Measurements from ENCODE around the gene NPHP1.
A peak's percentile ranks its signal among the peaks of the same experiment; 100 is the strongest.
"Not testable (repeated sequence)": the region's sequence is repeated elsewhere in the genome, so short reads cannot be mapped to it uniquely, and the experiment has no call there.

NPHP1 gene

GRCh38 chr2:110204408-110205385 is at the start of gene NPHP1:
NPHP1 (minus strand) TSS chr2:110205013; CDS start chr2:110204968, 45 bp downstream.
- peak; percentile 71 to 80 for DNase-seq

DNA sequence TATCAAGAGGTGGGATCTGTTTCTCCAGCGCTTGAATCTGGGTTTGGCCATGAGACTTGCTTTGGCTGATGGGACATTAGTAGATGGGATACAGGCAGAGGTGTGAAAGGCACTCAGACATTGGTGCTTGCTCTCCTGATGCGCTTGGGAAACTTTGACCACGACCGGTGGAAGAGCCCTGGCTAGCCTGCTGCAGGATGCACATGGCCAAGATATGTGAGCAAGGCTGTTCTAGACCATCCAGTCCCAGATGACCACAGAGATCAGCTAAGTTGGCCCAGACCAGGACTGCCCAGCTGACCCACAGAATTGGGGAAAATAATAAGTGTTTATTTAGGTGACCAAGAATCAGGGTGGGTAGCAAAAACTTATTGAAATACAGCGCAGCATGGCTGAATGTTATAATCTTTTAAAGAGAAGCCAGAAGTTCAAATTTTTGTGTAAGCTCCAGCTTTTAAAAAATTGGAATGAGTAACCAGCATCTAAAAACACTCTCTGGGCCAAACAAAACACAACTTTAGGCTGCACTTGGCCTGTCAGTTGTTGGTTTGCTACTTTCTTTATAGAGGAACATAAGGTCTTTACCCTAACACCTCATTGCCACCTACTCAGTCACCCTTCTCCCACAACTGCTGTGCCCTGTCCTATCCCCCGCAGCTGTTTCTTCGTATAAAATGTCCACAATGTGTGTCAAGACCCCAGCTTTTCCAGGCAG is 43.4 kb upstream of the NPHP1 start:
- DNase-seq = not testable (repeated sequence)

- DNase-seq = not testable (repeated sequence)
Measured at GRCh38 chr2:110245488-110246435, 40.9 kb upstream of the NPHP1 start.

DNA sequence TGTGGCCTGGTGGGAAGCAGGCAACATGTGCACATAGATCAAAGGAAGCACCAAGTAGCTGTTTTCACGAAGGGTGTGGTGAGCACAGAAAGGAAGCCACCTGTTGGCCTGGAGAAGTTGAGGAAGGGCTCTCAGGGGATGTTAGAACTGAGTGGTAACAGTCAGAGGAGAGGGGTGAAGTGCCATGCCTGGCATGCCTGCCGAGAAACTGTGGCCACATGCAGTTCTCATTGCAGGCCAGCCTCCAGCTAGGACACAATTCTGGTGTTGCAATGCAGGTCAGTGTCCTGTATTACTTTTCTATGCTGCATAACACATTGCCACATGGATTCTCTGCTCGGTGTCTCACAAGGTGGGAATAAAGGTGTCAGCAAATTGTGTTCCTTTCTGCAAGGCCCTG is 38.5 kb upstream of the NPHP1 start:
- DNase-seq = not testable (repeated sequence)

- not testable (repeated sequence) for DNase-seq
Measured at GRCh38 chr2:110234514-110234913, 29.7 kb upstream of the NPHP1 start.

- DNase-seq = not testable (repeated sequence)
Measured at GRCh38 chr2:110229886-110230285, 25.1 kb upstream of the NPHP1 start.

DNA sequence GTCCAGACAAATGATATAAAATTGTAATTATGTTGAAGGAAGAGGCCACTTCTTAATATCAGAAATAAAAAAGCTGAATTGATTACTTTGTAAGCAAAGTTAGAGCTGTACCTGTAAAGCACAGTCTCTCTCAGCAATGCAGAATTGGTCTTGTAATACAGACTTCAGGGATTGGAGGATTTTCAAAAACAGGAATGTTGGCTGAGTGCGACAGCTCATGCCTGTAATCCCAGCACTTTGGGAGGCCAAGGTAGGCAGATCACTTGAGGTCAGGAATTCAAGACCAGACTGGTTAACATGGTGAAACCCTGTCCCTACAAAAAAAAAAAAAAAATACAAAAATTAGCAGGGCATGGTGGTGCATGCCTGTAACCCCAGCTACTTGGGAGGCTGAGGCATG is 17.8 kb upstream of the NPHP1 start:
- DNase-seq = not testable (repeated sequence)

DNA sequence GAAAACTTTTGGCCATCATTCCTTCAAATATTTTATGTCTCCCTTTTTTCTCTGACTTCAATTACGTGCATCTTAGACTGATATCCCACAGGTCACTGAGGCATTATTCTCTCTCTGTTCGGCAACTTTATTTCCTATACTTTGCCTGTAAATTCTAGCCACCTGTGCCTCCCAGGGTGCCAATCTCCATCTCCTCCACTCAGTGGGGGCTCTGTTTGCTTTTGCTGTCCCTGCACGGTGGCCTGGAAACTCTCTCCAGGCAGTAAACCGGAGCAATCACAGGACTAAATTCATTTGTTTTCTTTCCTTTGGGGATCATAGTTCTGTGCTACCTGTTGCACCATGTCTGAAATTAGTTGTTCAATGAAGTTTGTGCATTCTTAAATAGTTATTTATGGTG is 17.1 kb upstream of the NPHP1 start:
- DNase-seq = no peak

DNA sequence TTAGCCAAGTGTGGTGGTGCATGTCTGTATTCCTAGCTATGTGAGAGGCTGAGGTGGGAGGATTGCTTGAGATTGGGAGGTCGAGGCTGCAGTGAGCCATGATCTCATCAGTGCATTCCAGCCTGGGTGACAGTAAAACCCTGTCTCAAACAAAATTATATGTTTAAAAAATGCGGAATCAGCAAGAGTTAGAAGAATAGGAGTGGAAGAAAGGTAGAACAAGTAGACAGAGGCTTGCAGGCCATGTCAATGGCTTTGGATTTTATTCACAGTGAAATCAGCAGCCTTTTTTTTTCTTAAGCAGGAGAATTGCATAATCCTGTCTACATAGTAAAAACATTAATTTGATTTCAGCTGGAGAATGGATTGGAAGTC is 15.4 kb upstream of the NPHP1 start:
- no peak for DNase-seq

GRCh38 chr2:110219496-110220189 is 14.8 kb upstream of the NPHP1 start:
- no peak for DNase-seq

GRCh38 chr2:110218889-110219288 is 14.1 kb upstream of the NPHP1 start:
- not testable (repeated sequence) for DNase-seq

DNA sequence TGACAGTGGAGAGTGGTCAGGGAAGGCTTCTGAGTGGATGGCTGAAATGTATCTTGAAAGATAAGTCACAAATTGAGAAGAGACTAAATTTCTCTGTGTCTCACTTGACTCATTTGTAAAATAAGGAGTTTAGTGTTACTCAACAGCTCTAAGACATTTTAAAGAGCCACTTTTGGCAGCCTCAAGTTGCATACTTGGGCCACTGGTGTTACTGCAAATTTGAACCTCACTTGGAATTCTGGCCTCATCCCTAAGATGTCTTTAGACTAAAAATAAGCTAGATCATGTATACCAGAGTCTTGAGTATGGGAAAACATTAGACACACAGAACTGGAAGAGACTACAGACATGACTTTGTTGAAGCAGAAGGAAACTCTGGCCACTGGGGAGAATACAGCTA is 12.0 kb upstream of the NPHP1 start:
- DNase-seq = no peak

- DNase-seq = no peak
Measured at GRCh38 chr2:110216199-110216598, 11.4 kb upstream of the NPHP1 start.

- no peak for DNase-seq
Measured at GRCh38 chr2:110215566-110216158, 10.8 kb upstream of the NPHP1 start.

GRCh38 chr2:110215091-110215490 is 10.3 kb upstream of the NPHP1 start:
- DNase-seq = no peak

- not testable (repeated sequence) for DNase-seq
Measured at GRCh38 chr2:110213522-110213921, 8.7 kb upstream of the NPHP1 start.

DNA sequence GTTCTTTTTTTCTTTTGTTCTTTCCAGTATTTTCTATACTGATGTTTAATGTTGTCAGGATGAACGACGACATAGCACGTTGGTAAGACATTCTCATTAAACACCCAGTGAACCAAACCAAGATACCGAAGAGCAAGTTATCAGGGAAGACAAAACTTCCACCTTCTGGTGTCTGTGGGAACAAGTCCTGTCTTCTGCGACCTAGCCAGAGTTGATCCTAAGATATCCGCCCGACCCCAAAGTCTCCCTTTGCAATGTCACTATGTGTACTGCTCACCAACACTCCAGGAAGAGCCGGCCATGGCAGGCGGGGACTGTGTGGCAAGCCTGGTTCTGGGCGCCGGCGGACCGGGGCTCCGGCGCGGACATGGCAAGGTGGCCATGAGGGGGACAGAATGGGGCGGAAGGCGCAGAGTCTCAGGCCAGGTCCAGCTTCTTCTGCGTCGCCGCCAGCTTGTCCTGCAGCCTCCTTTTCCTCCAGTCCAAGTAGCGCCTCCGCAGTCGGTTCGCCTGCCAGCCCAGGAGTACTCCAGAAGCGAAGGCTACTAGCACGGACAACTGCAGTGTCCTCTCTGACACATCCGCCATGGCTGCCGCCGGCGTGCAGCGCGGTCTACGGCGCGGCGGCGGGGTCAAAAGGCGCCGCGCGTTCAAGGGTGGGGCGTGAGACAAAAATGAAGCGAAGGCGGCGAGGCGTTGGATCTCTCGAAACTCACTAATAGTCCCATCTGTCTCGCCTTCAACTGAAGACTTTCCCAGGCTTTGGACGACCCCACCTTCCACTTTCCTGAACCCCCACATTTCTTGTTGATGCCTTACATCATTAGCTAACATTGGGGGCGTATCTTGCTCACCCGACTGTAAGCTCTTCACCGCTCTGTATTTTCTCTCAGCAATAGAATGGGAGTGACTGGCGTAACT is 7.4 kb upstream of the NPHP1 start, which contains the start of gene MTLN:
MTLN (minus strand) TSS at position 610 of the 921 bp plus-strand sequence; CDS start at position 588, 22 bp downstream.
- DNase-seq = peak; percentile 51 to 59

- DNase-seq = no peak
Measured at GRCh38 chr2:110205660-110206455, 1.0 kb upstream of the NPHP1 start.

- no peak for DNase-seq
Measured at GRCh38 chr2:110198016-110198415, 6.8 kb downstream of the NPHP1 start.

All from stimulated activated CD4-positive, alpha-beta T cell treated with anti-CD3 and anti-CD28 coated beads, Interleukin-4, amount 100 ng/mL, for 4 hours (primary cell).